Measurements from ENCODE around the gene CNNM4.

The CNNM4 gene

GRCh38 chr2:96848264-96848663, 87.6 kb downstream of the CNNM4 start:
- H2BK5ac ChIP-seq (ENCODE audit: low read depth, low read length, poor library complexity, severe bottlenecking), result no peak overlapping the region

GRCh38 chr2:96852667-96853066, 92.0 kb downstream of the CNNM4 start:
- H3K9me3 ChIP-seq (ENCODE audit: control insufficient read depth, low read length), result no peaks in the 10 kb centered on the region
- no peak overlapping the region for H3K23ac ChIP-seq (ENCODE audit: low read length in 2 of 2)
- no peak overlapping the region for H2BK120ac ChIP-seq (ENCODE audit: low read depth, low read length)
- peaks cover 6% of the 10 kb centered on the region for H3K4me1 ChIP-seq (ENCODE audit: control insufficient read depth, insufficient read depth, low read depth, low read length)
- H3K9ac ChIP-seq (ENCODE audit: low read length), result no peak overlapping the region
- no peak overlapping the region for H3K14ac ChIP-seq (ENCODE audit: low read length in 2 of 2)
- H3K4me2 ChIP-seq (ENCODE audit: low read length, poor library complexity, severe bottlenecking), result no peak overlapping the region
- H3K18ac ChIP-seq (ENCODE audit: low read depth in 1 of 2, low read length in 2 of 2), result no peak overlapping the region
- H3K4me3 ChIP-seq (ENCODE audit: insufficient read depth in 1 of 2, low read depth in 1 of 2, low read length in 2 of 2), result no peak overlapping the region
- no peaks in the 10 kb centered on the region for H3K27me3 ChIP-seq (ENCODE audit: control insufficient read depth in 1 of 2, insufficient read depth in 1 of 2, low read length in 2 of 2)
- peaks cover 28 to 49% of the 10 kb centered on the region in 2 experiments for H3K36me3 ChIP-seq (ENCODE audit: control insufficient read depth in 1 of 2, insufficient read depth in 2 of 2, low read depth in 1 of 2, low read length in 2 of 2)
- no peak overlapping the region for H4K91ac ChIP-seq (ENCODE audit: low read length)
- H2BK5ac ChIP-seq (ENCODE audit: low read depth, low read length, poor library complexity, severe bottlenecking), result no peak overlapping the region
- H2BK15ac ChIP-seq (ENCODE audit: low read depth, poor library complexity, severe bottlenecking), result no peak overlapping the region
- no peak overlapping the region for H3K4ac ChIP-seq (ENCODE audit: low read depth in 1 of 2, low read length in 2 of 2)
- no peak overlapping the region for H3K27ac ChIP-seq (ENCODE audit: low read length, poor library complexity, severe bottlenecking)
- peaks cover 32% of the 10 kb centered on the region for H3K79me1 ChIP-seq (replicated peaks; ENCODE audit: low read length, poor library complexity, severe bottlenecking)
- no peak overlapping the region for H4K8ac ChIP-seq (ENCODE audit: low read length)
- H2BK12ac ChIP-seq (ENCODE audit: low read length in 2 of 2), result no peak overlapping the region
- WGBS, result 96% methylated on average over 6 of the region's 6 CpGs
- H2AFZ ChIP-seq (ENCODE audit: low read depth, low read length), result no peak overlapping the region
- no peak for DNase-seq
- H2AK5ac ChIP-seq (ENCODE audit: low read length, severe bottlenecking), result no peak overlapping the region

More at GRCh38 chr2:96848264-96848663, 87.6 kb downstream of the CNNM4 start:
- WGBS, result 90% methylated on average over 9 of the region's 9 CpGs
- no peak overlapping the region for H3K14ac ChIP-seq (ENCODE audit: low read length in 2 of 2)
- H2AFZ ChIP-seq (ENCODE audit: low read depth, low read length), result no peak overlapping the region
- no peak overlapping the region for H4K91ac ChIP-seq (ENCODE audit: low read length)
- H3K9me3 ChIP-seq (ENCODE audit: control insufficient read depth, low read length), result no peaks in the 10 kb centered on the region
- no peak overlapping the region for H2BK120ac ChIP-seq (ENCODE audit: low read depth, low read length)
- H3K27ac ChIP-seq (ENCODE audit: low read length, poor library complexity, severe bottlenecking), result no peak overlapping the region
- peaks cover 9% of the 10 kb centered on the region for H3K79me1 ChIP-seq (replicated peaks; ENCODE audit: low read length, poor library complexity, severe bottlenecking)
- H3K4me2 ChIP-seq (ENCODE audit: low read length, poor library complexity, severe bottlenecking), result no peak overlapping the region
- no peaks in the 10 kb centered on the region for H3K27me3 ChIP-seq (ENCODE audit: control insufficient read depth in 1 of 2, insufficient read depth in 1 of 2, low read length in 2 of 2)
- H3K4ac ChIP-seq (ENCODE audit: low read depth in 1 of 2, low read length in 2 of 2), result no peak overlapping the region
- H2BK12ac ChIP-seq (ENCODE audit: low read length in 2 of 2), result no peak overlapping the region
- peaks cover 35 to 49% of the 10 kb centered on the region in 2 experiments for H3K36me3 ChIP-seq (ENCODE audit: control insufficient read depth in 1 of 2, insufficient read depth in 2 of 2, low read depth in 1 of 2, low read length in 2 of 2)
- no peak overlapping the region for H3K4me3 ChIP-seq (ENCODE audit: insufficient read depth in 1 of 2, low read depth in 1 of 2, low read length in 2 of 2)
- no peak for DNase-seq
- no peak overlapping the region for H3K9ac ChIP-seq (ENCODE audit: low read length)
- no peak overlapping the region for H3K18ac ChIP-seq (ENCODE audit: low read depth in 1 of 2, low read length in 2 of 2)
- H3K4me1 ChIP-seq (ENCODE audit: control insufficient read depth, insufficient read depth, low read depth, low read length), result no peaks in the 10 kb centered on the region
- H4K8ac ChIP-seq (ENCODE audit: low read length), result no peak overlapping the region
- H2BK15ac ChIP-seq (ENCODE audit: low read depth, poor library complexity, severe bottlenecking), result no peak overlapping the region
- H2AK5ac ChIP-seq (ENCODE audit: low read length, severe bottlenecking), result no peak overlapping the region
- H3K23ac ChIP-seq (ENCODE audit: low read length in 2 of 2), result no peak overlapping the region

GRCh38 chr2:96853321-96853720, 92.6 kb downstream of the CNNM4 start:
- H3K27me3 ChIP-seq (ENCODE audit: control insufficient read depth in 1 of 2, insufficient read depth in 1 of 2, low read length in 2 of 2), result no peaks in the 10 kb centered on the region
- no peak overlapping the region for H3K4ac ChIP-seq (ENCODE audit: low read depth in 1 of 2, low read length in 2 of 2)
- H3K36me3 ChIP-seq (ENCODE audit: control insufficient read depth in 1 of 2, insufficient read depth in 2 of 2, low read depth in 1 of 2, low read length in 2 of 2), result peaks cover 23 to 42% of the 10 kb centered on the region in 2 experiments
- no peak overlapping the region for H3K18ac ChIP-seq (ENCODE audit: low read depth in 1 of 2, low read length in 2 of 2)
- no peak overlapping the region for H2BK5ac ChIP-seq (ENCODE audit: low read depth, low read length, poor library complexity, severe bottlenecking)
- DNase-seq, result no peak
- H4K91ac ChIP-seq (ENCODE audit: low read length), result no peak overlapping the region
- no peak overlapping the region for H2BK12ac ChIP-seq (ENCODE audit: low read length in 2 of 2)
- H3K14ac ChIP-seq (ENCODE audit: low read length in 2 of 2), result no peak overlapping the region
- no peaks in the 10 kb centered on the region for H3K9me3 ChIP-seq (ENCODE audit: control insufficient read depth, low read length)
- no peak overlapping the region for H2AFZ ChIP-seq (ENCODE audit: low read depth, low read length)
- H3K4me3 ChIP-seq (ENCODE audit: insufficient read depth in 1 of 2, low read depth in 1 of 2, low read length in 2 of 2), result no peak overlapping the region
- no peak overlapping the region for H3K23ac ChIP-seq (ENCODE audit: low read length in 2 of 2)
- peaks cover 30% of the 10 kb centered on the region for H3K79me1 ChIP-seq (replicated peaks; ENCODE audit: low read length, poor library complexity, severe bottlenecking)
- H4K8ac ChIP-seq (ENCODE audit: low read length), result peak overlapping the region; percentile 3
- H3K9ac ChIP-seq (ENCODE audit: low read length), result no peak overlapping the region
- H2BK15ac ChIP-seq (ENCODE audit: low read depth, poor library complexity, severe bottlenecking), result no peak overlapping the region
- 98% methylated on average over 15 of the region's 15 CpGs for WGBS
- no peak overlapping the region for H2BK120ac ChIP-seq (ENCODE audit: low read depth, low read length)
- peaks cover 6% of the 10 kb centered on the region for H3K4me1 ChIP-seq (ENCODE audit: control insufficient read depth, insufficient read depth, low read depth, low read length)
- H3K27ac ChIP-seq (ENCODE audit: low read length, poor library complexity, severe bottlenecking), result no peak overlapping the region
- no peak overlapping the region for H3K4me2 ChIP-seq (ENCODE audit: low read length, poor library complexity, severe bottlenecking)
- H2AK5ac ChIP-seq (ENCODE audit: low read length, severe bottlenecking), result no peak overlapping the region

GRCh38 chr2:96856776-96857666, 96.3 kb downstream of the CNNM4 start:
- peak overlapping the region in 1 of 2 experiments; percentile 92 for H3K23ac ChIP-seq (ENCODE audit: low read length in 2 of 2)
- peak overlapping the region; percentile 85 to 93 for H3K4me3 ChIP-seq (ENCODE audit: insufficient read depth in 1 of 2, low read depth in 1 of 2, low read length in 2 of 2)
- H2BK120ac ChIP-seq (ENCODE audit: low read depth, low read length), result no peak overlapping the region
- peaks cover 22% of the 10 kb centered on the region for H3K4me1 ChIP-seq (ENCODE audit: control insufficient read depth, insufficient read depth, low read depth, low read length)
- H2BK15ac ChIP-seq (ENCODE audit: low read depth, poor library complexity, severe bottlenecking), result no peak overlapping the region
- peak overlapping the region; percentile 86 for H3K9ac ChIP-seq (ENCODE audit: low read length)
- no peaks in the 10 kb centered on the region for H3K9me3 ChIP-seq (ENCODE audit: control insufficient read depth, low read length)
- H3K18ac ChIP-seq (ENCODE audit: low read depth in 1 of 2, low read length in 2 of 2), result peak overlapping the region; percentile 58 to 94
- H3K79me1 ChIP-seq (replicated peaks; ENCODE audit: low read length, poor library complexity, severe bottlenecking), result peaks cover 40% of the 10 kb centered on the region
- no peak overlapping the region for H2BK5ac ChIP-seq (ENCODE audit: low read depth, low read length, poor library complexity, severe bottlenecking)
- peak overlapping the region; percentile 52 for H4K8ac ChIP-seq (ENCODE audit: low read length)
- peak overlapping the region in 1 of 2 experiments; percentile 58 for H3K14ac ChIP-seq (ENCODE audit: low read length in 2 of 2)
- peak overlapping the region; percentile 13 to 40 for H3K4ac ChIP-seq (ENCODE audit: low read depth in 1 of 2, low read length in 2 of 2)
- H4K91ac ChIP-seq (ENCODE audit: low read length), result no peak overlapping the region
- H3K27me3 ChIP-seq (ENCODE audit: control insufficient read depth in 1 of 2, insufficient read depth in 1 of 2, low read length in 2 of 2), result no peaks in the 10 kb centered on the region
- H3K36me3 ChIP-seq (ENCODE audit: control insufficient read depth in 1 of 2, insufficient read depth in 2 of 2, low read depth in 1 of 2, low read length in 2 of 2), result peaks cover 35 to 39% of the 10 kb centered on the region in 2 experiments
- no peak overlapping the region for H2AK5ac ChIP-seq (ENCODE audit: low read length, severe bottlenecking)
- H3K4me2 ChIP-seq (ENCODE audit: low read length, poor library complexity, severe bottlenecking), result peak overlapping the region; percentile 81
- WGBS, result 25% methylated on average over 27 of the region's 27 CpGs
- peak overlapping the region; percentile 84 for H2AFZ ChIP-seq (ENCODE audit: low read depth, low read length)
- peak; percentile 38 for DNase-seq
- H3K27ac ChIP-seq (ENCODE audit: low read length, poor library complexity, severe bottlenecking), result no peak overlapping the region
- no peak overlapping the region for H2BK12ac ChIP-seq (ENCODE audit: low read length in 2 of 2)
